ENCODE results near the gene CCDC191.

DNA sequence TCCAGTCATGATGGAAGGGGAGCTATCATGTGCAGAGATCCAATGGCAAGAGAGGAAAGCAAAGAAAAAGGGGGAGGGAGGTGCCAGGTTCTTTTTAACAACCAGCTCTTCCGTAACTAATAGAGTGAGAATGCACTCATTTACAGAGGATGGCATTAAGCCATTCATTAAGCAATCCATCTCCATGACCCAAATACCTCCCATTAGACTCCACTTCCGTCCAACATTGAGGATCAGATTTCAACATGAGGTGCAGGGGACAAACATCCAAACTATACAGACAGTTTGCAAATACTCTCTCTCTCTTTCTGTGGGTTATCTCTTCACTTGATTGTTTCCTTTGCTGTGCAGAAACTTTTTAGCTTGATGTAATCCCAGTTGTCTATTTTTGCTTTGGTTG lies 87.3 kb downstream of the CCDC191 start:
- TF ChIP-seq SREBF1 (IDR thresholded peaks at IDR 0.05; ENCODE audit: borderline replicate concordance, low read depth, low read length) (no peak), ILK (tag; IDR thresholded peaks at IDR 0.05; ENCODE audit: borderline replicate concordance, low read depth) (no peak), ILF3 (IDR thresholded peaks at IDR 0.05; ENCODE audit: borderline replicate concordance) (no peak), RAD21 (CRISPR knock-in tag; conservative IDR thresholded peaks at IDR 0.05 in 1 of 2, IDR thresholded peaks at IDR 0.05 in 1 of 2) (no peak), NFATC3 (IDR thresholded peaks at IDR 0.05) (no peak), CHD1 (IDR thresholded peaks at IDR 0.05; ENCODE audit: low read length) (no peak), MYC (IDR thresholded peaks at IDR 0.05; ENCODE audit: low read depth, low read length) (no peak), MYC (CRISPR knock-in tag; IDR thresholded peaks at IDR 0.05; ENCODE audit: borderline replicate concordance, low read depth) (no peak), POLR2AphosphoS5 (IDR thresholded peaks at IDR 0.05; ENCODE audit: control insufficient read depth, insufficient read depth, low read depth, low read length) (no peak)
- TF ChIP-seq, protein P1, sequence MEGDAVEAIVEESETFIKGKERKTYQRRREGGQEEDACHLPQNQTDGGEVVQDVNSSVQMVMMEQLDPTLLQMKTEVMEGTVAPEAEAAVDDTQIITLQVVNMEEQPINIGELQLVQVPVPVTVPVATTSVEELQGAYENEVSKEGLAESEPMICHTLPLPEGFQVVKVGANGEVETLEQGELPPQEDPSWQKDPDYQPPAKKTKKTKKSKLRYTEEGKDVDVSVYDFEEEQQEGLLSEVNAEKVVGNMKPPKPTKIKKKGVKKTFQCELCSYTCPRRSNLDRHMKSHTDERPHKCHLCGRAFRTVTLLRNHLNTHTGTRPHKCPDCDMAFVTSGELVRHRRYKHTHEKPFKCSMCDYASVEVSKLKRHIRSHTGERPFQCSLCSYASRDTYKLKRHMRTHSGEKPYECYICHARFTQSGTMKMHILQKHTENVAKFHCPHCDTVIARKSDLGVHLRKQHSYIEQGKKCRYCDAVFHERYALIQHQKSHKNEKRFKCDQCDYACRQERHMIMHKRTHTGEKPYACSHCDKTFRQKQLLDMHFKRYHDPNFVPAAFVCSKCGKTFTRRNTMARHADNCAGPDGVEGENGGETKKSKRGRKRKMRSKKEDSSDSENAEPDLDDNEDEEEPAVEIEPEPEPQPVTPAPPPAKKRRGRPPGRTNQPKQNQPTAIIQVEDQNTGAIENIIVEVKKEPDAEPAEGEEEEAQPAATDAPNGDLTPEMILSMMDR (IDR thresholded peaks at IDR 0.05 in 2 of 3, conservative IDR thresholded peaks at IDR 0.05 in 1 of 3; ENCODE audit: insufficient read depth in 2 of 3, low read depth in 1 of 3, low read length in 3 of 3), result no peak
- TF ChIP-seq, protein P2, sequence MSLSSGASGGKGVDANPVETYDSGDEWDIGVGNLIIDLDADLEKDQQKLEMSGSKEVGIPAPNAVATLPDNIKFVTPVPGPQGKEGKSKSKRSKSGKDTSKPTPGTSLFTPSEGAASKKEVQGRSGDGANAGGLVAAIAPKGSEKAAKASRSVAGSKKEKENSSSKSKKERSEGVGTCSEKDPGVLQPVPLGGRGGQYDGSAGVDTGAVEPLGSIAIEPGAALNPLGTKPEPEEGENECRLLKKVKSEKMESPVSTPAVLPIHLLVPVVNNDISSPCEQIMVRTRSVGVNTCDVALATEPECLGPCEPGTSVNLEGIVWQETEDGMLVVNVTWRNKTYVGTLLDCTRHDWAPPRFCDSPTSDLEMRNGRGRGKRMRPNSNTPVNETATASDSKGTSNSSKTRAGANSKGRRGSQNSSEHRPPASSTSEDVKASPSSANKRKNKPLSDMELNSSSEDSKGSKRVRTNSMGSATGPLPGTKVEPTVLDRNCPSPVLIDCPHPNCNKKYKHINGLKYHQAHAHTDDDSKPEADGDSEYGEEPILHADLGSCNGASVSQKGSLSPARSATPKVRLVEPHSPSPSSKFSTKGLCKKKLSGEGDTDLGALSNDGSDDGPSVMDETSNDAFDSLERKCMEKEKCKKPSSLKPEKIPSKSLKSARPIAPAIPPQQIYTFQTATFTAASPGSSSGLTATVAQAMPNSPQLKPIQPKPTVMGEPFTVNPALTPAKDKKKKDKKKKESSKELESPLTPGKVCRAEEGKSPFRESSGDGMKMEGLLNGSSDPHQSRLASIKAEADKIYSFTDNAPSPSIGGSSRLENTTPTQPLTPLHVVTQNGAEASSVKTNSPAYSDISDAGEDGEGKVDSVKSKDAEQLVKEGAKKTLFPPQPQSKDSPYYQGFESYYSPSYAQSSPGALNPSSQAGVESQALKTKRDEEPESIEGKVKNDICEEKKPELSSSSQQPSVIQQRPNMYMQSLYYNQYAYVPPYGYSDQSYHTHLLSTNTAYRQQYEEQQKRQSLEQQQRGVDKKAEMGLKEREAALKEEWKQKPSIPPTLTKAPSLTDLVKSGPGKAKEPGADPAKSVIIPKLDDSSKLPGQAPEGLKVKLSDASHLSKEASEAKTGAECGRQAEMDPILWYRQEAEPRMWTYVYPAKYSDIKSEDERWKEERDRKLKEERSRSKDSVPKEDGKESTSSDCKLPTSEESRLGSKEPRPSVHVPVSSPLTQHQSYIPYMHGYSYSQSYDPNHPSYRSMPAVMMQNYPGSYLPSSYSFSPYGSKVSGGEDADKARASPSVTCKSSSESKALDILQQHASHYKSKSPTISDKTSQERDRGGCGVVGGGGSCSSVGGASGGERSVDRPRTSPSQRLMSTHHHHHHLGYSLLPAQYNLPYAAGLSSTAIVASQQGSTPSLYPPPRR (CRISPR knock-in tag; IDR thresholded peaks at IDR 0.05; ENCODE audit: borderline replicate concordance), result no peak
- TF ChIP-seq, protein P3, sequence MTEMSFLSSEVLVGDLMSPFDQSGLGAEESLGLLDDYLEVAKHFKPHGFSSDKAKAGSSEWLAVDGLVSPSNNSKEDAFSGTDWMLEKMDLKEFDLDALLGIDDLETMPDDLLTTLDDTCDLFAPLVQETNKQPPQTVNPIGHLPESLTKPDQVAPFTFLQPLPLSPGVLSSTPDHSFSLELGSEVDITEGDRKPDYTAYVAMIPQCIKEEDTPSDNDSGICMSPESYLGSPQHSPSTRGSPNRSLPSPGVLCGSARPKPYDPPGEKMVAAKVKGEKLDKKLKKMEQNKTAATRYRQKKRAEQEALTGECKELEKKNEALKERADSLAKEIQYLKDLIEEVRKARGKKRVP (CRISPR knock-in tag; IDR thresholded peaks at IDR 0.05), result no peak
- TF ChIP-seq, protein P4, sequence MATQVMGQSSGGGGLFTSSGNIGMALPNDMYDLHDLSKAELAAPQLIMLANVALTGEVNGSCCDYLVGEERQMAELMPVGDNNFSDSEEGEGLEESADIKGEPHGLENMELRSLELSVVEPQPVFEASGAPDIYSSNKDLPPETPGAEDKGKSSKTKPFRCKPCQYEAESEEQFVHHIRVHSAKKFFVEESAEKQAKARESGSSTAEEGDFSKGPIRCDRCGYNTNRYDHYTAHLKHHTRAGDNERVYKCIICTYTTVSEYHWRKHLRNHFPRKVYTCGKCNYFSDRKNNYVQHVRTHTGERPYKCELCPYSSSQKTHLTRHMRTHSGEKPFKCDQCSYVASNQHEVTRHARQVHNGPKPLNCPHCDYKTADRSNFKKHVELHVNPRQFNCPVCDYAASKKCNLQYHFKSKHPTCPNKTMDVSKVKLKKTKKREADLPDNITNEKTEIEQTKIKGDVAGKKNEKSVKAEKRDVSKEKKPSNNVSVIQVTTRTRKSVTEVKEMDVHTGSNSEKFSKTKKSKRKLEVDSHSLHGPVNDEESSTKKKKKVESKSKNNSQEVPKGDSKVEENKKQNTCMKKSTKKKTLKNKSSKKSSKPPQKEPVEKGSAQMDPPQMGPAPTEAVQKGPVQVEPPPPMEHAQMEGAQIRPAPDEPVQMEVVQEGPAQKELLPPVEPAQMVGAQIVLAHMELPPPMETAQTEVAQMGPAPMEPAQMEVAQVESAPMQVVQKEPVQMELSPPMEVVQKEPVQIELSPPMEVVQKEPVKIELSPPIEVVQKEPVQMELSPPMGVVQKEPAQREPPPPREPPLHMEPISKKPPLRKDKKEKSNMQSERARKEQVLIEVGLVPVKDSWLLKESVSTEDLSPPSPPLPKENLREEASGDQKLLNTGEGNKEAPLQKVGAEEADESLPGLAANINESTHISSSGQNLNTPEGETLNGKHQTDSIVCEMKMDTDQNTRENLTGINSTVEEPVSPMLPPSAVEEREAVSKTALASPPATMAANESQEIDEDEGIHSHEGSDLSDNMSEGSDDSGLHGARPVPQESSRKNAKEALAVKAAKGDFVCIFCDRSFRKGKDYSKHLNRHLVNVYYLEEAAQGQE (IDR thresholded peaks at IDR 0.05; ENCODE audit: borderline replicate concordance), result no peak
- TF ChIP-seq, protein P4 (CRISPR knock-in tag; IDR thresholded peaks at IDR 0.05; ENCODE audit: low read depth), result no peak
- TF ChIP-seq, protein P5, sequence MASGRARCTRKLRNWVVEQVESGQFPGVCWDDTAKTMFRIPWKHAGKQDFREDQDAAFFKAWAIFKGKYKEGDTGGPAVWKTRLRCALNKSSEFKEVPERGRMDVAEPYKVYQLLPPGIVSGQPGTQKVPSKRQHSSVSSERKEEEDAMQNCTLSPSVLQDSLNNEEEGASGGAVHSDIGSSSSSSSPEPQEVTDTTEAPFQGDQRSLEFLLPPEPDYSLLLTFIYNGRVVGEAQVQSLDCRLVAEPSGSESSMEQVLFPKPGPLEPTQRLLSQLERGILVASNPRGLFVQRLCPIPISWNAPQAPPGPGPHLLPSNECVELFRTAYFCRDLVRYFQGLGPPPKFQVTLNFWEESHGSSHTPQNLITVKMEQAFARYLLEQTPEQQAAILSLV (tag; IDR thresholded peaks at IDR 0.05), result no peak

All from K562 (cell line).